H1 (cell line): ENCODE measurements around the gene ZNF407. TPM values are rescaled to one million over a fixed set of nuclear protein-coding genes. Genes with fewer than 3 reads are reported as not detected.

ENCODE experiments used
- CBX5 ChIP-seq: fragments of 300-800, 300-1000 bp; sonication (generic); IDR thresholded peaks from 2 replicates; pipeline ENCODE4 v1.7.1; 2016; ENCODE audit warnings: antibody characterized with exemption, low read length, low read depth
- CHD2 ChIP-seq: IDR thresholded peaks from 2 replicates; pipeline ENCODE4 v1.6.1; 2012; ENCODE audit warnings: low read length, improper control_type of control experiment
- GTF2F1 ChIP-seq: IDR thresholded peaks from 2 replicates; pipeline ENCODE4 v1.6.1; 2012; ENCODE audit warnings: low read depth, low read length, improper control_type of control experiment, borderline replicate concordance
- HDAC2 ChIP-seq, 2 experiments: fragments of 300-600 bp in 1 of 2; sonication (generic) in 1 of 2; IDR thresholded peaks; 2 replicates each; pipeline ENCODE4 v1.6.1; 2011 to 2012; ENCODE audit warnings: low read depth in 2 of 2, low read length in 2 of 2, mild to moderate bottlenecking in 2 of 2, moderate library complexity in 2 of 2, borderline replicate concordance in 1 of 2, inconsistent platforms in 1 of 2
- POLR2AphosphoS5 ChIP-seq: IDR thresholded peaks from 2 replicates; pipeline ENCODE4 v1.6.1; 2011; ENCODE audit warnings: low read depth, low read length
- POU5F1 ChIP-seq: IDR thresholded peaks from 2 replicates; pipeline ENCODE4 v1.6.1; 2011; ENCODE audit warnings: low read depth, mild to moderate bottlenecking, low read length, moderate library complexity
- polyA plus RNA-seq, 7 experiments: library from polyadenylated mRNA; depleted of rRNA in 3 of 7; stranded (reverse) in 5 of 7; unstranded in 2 of 7; fragments of >200 nt in 5 of 7; fragments of 200-250 nt in 2 of 7; gene quantifications; 1 replicate in 5 of 7; 2 replicates in 1 of 7; 4 replicates in 1 of 7; pipeline versions ENCODE4 v1.2.1 to v1.2.3, GENCODE V29; 2011 to 2013; ENCODE audit warnings: missing spikeins in 2 of 7, mixed read lengths in 2 of 7
- total RNA-seq: library from RNA; stranded (reverse); fragmentation: NEBNext Ultra II Directional; extraction: Animal tissue kit (Norgen Biotek cat#: 25700); gene quantifications from 2 replicates; pipeline ENCODE4 v1.2.1, GENCODE V29; 2021

Gene ZNF407
- total and polyA plus RNA-seq, 2 of the 8 experiments (the other 6 are each of a cell fraction or from before 2014, with no cell fraction given) = 1.5 to 6.8 TPM

DNA sequence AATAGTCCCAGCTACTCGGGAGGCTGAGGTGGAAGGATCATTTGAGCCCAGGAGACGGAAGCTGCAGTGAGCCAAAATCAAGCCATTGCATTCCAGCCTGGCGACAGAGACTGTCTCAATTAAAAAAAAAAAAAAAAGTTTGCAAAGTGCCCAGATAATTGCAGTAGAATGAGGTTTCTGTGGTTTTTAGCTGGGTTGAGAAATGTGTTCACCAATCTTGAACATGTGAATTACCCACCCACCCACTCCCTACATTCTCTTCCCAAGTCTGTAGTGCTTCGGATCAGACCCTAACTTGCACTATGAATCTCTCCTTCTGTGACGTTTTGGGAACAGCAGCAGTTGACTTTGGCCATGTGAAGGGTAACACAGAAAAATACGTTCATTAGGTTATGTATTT is 363.9 kb downstream of the ZNF407 start (continued):
- TF ChIP-seq GTF2F1 = no peak
- TF ChIP-seq POU5F1 = no peak
- TF ChIP-seq HDAC2 (IDR thresholded peaks at IDR 0.05; ENCODE audit: borderline replicate concordance in 1 of 2, low read depth in 2 of 2, low read length in 2 of 2) = no peak
- no peak for TF ChIP-seq CBX5
- no peak for TF ChIP-seq CHD2
- TF ChIP-seq POLR2AphosphoS5 = no peak
